HEK293 (cell line): ENCODE measurements around the gene AP2M1.

Experiments
- FEZF1 ChIP-seq: fragments of 450-650 bp; formaldehyde crosslinking; IDR thresholded peaks from 2 replicates; pipeline ENCODE4 v1.5.1; 2016; ENCODE audit warnings: missing biosample characterization, missing genetic modification characterization
- KLF9 ChIP-seq: fragments of 450-650 bp; formaldehyde crosslinking; IDR thresholded peaks from 2 replicates; pipeline ENCODE4 v1.5.1; 2016; ENCODE audit warnings: missing biosample characterization, missing genetic modification characterization, low read depth
- SETDB1 ChIP-seq: IDR thresholded peaks from one replicate; pipeline ENCODE4 v1.6.1; 2017; ENCODE audit warnings: mild to moderate bottlenecking, low read length, moderate library complexity, mixed read lengths; ENCODE audit not compliant: insufficient read length
- ZFP3 ChIP-seq: fragments of 450-650 bp; formaldehyde crosslinking; IDR thresholded peaks from 2 replicates; pipeline ENCODE4 v1.5.1; 2016; ENCODE audit warnings: low read depth, missing biosample characterization, missing genetic modification characterization
- ZNF184 ChIP-seq: fragments of 450-650 bp; IDR thresholded peaks from 2 replicates; pipeline ENCODE4 v1.5.1; 2018; ENCODE audit warnings: missing biosample characterization, mild to moderate bottlenecking, missing genetic modification characterization
- ZNF211 ChIP-seq: fragments of 450-650 bp; formaldehyde crosslinking; IDR thresholded peaks from 2 replicates; pipeline ENCODE4 v1.5.1; 2016; ENCODE audit warnings: low read depth, missing biosample characterization, missing genetic modification characterization
- ZNF248 ChIP-seq: fragments of 450-650 bp; formaldehyde crosslinking; IDR thresholded peaks from 2 replicates; pipeline ENCODE4 v1.5.1; 2017; ENCODE audit warnings: missing biosample characterization, missing genetic modification characterization
- ZNF274 ChIP-seq, 2 experiments: fragments of 200-500 bp in 1 of 2; fragments of 450-650 bp in 1 of 2; sonication (Bioruptor generic) in 1 of 2; formaldehyde crosslinking in 1 of 2; IDR thresholded peaks; 2 replicates each; pipeline versions ENCODE4 v1.5.1 to v1.6.1; 2014 to 2016; ENCODE audit warnings: borderline replicate concordance in 1 of 2, inconsistent platforms in 1 of 2, low read length in 1 of 2, missing biosample characterization in 1 of 2, missing genetic modification characterization in 1 of 2
- ZNF510 ChIP-seq: fragments of 450-650 bp; formaldehyde crosslinking; IDR thresholded peaks from 2 replicates; pipeline ENCODE4 v1.5.1; 2018; ENCODE audit warnings: mild to moderate bottlenecking, missing genetic modification characterization, missing biosample characterization; ENCODE audit not compliant: insufficient replicate concordance
- ZNF514 ChIP-seq: fragments of 450-650 bp; formaldehyde crosslinking; IDR thresholded peaks from 2 replicates; pipeline ENCODE4 v1.5.1; 2016; ENCODE audit warnings: missing biosample characterization, missing genetic modification characterization
- ZNF555 ChIP-seq: fragments of 450-650 bp; formaldehyde crosslinking; conservative IDR thresholded peaks from 2 replicates; pipeline ENCODE4 v1.5.1; 2017; ENCODE audit warnings: missing biosample characterization, mild to moderate bottlenecking, missing genetic modification characterization, inconsistent platforms
- ZNF560 ChIP-seq: fragments of 450-650 bp; formaldehyde crosslinking; IDR thresholded peaks from 2 replicates; pipeline ENCODE4 v1.5.1; 2017; ENCODE audit warnings: missing biosample characterization, missing genetic modification characterization, borderline replicate concordance
- ZNF623 ChIP-seq: fragments of 450-650 bp; formaldehyde crosslinking; IDR thresholded peaks from 2 replicates; pipeline ENCODE4 v1.5.1; 2016; ENCODE audit warnings: missing biosample characterization, missing genetic modification characterization
- ZNF654 ChIP-seq: fragments of 450-650 bp; formaldehyde crosslinking; IDR thresholded peaks from 2 replicates; pipeline ENCODE4 v1.5.1; 2016; ENCODE audit warnings: low read depth, missing biosample characterization, missing genetic modification characterization
- ZNF660 ChIP-seq: fragments of 450-650 bp; IDR thresholded peaks from 2 replicates; pipeline ENCODE4 v1.5.1; 2018; ENCODE audit warnings: missing biosample characterization, mild to moderate bottlenecking, missing genetic modification characterization
- ZNF701 ChIP-seq: fragments of 450-650 bp; formaldehyde crosslinking; IDR thresholded peaks from 2 replicates; pipeline ENCODE4 v1.5.1; 2016; ENCODE audit warnings: missing biosample characterization, missing genetic modification characterization
- TF ChIP-seq, protein P1 (sequence below): fragments of 450-650 bp; formaldehyde crosslinking; IDR thresholded peaks from 2 replicates; pipeline ENCODE4 v1.5.1; 2017; ENCODE audit warnings: missing biosample characterization, missing genetic modification characterization
- TF ChIP-seq, protein P2 (sequence below): fragments of 450-650 bp; formaldehyde crosslinking; IDR thresholded peaks from 2 replicates; pipeline ENCODE4 v1.5.1; 2016; ENCODE audit warnings: missing biosample characterization, missing genetic modification characterization
- TF ChIP-seq, protein P3 (sequence below): fragments of 450-650 bp; formaldehyde crosslinking; IDR thresholded peaks from 2 replicates; pipeline ENCODE4 v1.5.1; 2016; ENCODE audit warnings: missing biosample characterization, missing genetic modification characterization
- TF ChIP-seq, protein P4 (sequence below): fragments of 450-650 bp; formaldehyde crosslinking; IDR thresholded peaks from 2 replicates; pipeline ENCODE4; 2016; ENCODE audit warnings: missing biosample characterization, missing genetic modification characterization
- TF ChIP-seq, protein P5 (sequence below): fragments of 450-650 bp; IDR thresholded peaks from 2 replicates; pipeline ENCODE4 v1.5.1; 2018; ENCODE audit warnings: missing biosample characterization, mild to moderate bottlenecking, missing genetic modification characterization
- TF ChIP-seq, protein P6 (sequence below): fragments of 450-650 bp; formaldehyde crosslinking; IDR thresholded peaks from 2 replicates; pipeline ENCODE4 v1.5.1; 2016; ENCODE audit warnings: missing biosample characterization, missing genetic modification characterization
- TF ChIP-seq, protein P7 (sequence below): fragments of 450-650 bp; formaldehyde crosslinking; IDR thresholded peaks from 2 replicates; pipeline ENCODE4 v1.5.1; 2016; ENCODE audit warnings: missing biosample characterization, missing genetic modification characterization

AP2M1 gene

DNA sequence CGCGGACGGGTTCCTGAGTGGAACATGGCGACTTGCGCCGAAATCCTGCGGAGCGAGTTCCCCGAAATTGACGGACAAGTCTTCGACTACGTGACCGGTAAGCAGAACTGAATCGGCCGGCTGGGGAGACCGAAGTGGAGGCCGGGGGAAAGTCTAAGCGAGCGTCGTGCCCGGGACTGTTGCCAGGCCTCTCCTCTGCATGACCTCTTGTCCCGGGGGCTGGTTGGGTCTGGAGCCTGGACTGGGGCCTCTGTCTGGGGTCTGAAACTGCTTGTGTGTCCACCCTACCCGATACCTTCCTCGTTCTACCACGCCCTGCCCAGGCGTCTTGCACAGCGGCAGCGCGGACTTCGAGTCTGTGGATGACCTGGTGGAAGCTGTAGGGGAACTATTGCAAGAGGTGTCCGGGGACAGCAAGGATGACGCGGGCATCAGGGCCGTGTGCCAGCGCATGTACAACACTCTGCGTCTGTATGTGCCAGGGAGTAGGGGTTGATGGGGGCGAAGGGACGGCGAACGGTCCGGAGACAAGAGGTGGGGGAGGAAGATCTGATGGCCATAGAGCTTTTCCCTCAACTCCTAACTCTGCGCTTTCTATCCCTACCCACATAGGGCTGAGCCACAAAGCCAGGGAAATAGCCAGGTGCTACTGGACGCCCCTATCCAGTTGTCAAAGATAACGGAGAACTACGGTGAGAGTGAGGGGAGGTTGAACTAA is 11.7 kb downstream of the AP2M1 start, which contains the start of gene ABCF3 (continued):
- TF ChIP-seq, protein P1, sequence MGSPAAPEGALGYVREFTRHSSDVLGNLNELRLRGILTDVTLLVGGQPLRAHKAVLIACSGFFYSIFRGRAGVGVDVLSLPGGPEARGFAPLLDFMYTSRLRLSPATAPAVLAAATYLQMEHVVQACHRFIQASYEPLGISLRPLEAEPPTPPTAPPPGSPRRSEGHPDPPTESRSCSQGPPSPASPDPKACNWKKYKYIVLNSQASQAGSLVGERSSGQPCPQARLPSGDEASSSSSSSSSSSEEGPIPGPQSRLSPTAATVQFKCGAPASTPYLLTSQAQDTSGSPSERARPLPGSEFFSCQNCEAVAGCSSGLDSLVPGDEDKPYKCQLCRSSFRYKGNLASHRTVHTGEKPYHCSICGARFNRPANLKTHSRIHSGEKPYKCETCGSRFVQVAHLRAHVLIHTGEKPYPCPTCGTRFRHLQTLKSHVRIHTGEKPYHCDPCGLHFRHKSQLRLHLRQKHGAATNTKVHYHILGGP (tag by site-specific recombination): no peak
- TF ChIP-seq, protein P2, sequence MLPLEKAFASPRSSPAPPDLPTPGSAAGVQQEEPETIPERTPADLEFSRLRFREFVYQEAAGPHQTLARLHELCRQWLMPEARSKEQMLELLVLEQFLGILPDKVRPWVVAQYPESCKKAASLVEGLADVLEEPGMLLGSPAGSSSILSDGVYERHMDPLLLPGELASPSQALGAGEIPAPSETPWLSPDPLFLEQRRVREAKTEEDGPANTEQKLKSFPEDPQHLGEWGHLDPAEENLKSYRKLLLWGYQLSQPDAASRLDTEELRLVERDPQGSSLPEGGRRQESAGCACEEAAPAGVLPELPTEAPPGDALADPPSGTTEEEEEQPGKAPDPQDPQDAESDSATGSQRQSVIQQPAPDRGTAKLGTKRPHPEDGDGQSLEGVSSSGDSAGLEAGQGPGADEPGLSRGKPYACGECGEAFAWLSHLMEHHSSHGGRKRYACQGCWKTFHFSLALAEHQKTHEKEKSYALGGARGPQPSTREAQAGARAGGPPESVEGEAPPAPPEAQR (tag by site-specific recombination): no peak
- TF ChIP-seq ZFP3 (tag by site-specific recombination) (no peak), ZNF660 (tag by site-specific recombination) (0 out of 2 replicates have a peak, but pooled peaks have one; percentile 2), ZNF184 (tag by site-specific recombination) (no peak), ZNF560 (tag by site-specific recombination) (no peak), ZNF248 (tag by site-specific recombination) (no peak), ZNF510 (tag by site-specific recombination) (no peak), SETDB1 (no peak), ZNF274 (IDR thresholded peaks at IDR 0.05; ENCODE audit: low read length) (no peak), ZNF274 (tag by site-specific recombination; IDR thresholded peaks at IDR 0.05; ENCODE audit: borderline replicate concordance) (no peak), ZNF701 (no peak), ZNF623 (tag by site-specific recombination) (no peak), FEZF1 (tag by site-specific recombination) (no peak), ZNF514 (tag by site-specific recombination) (no peak), ZNF555 (tag by site-specific recombination) (no peak), KLF9 (0 out of 2 replicates have a peak, but pooled peaks have one; percentile 10), ZNF211 (no peak), ZNF654 (tag by site-specific recombination) (no peak)
- TF ChIP-seq, protein P3, sequence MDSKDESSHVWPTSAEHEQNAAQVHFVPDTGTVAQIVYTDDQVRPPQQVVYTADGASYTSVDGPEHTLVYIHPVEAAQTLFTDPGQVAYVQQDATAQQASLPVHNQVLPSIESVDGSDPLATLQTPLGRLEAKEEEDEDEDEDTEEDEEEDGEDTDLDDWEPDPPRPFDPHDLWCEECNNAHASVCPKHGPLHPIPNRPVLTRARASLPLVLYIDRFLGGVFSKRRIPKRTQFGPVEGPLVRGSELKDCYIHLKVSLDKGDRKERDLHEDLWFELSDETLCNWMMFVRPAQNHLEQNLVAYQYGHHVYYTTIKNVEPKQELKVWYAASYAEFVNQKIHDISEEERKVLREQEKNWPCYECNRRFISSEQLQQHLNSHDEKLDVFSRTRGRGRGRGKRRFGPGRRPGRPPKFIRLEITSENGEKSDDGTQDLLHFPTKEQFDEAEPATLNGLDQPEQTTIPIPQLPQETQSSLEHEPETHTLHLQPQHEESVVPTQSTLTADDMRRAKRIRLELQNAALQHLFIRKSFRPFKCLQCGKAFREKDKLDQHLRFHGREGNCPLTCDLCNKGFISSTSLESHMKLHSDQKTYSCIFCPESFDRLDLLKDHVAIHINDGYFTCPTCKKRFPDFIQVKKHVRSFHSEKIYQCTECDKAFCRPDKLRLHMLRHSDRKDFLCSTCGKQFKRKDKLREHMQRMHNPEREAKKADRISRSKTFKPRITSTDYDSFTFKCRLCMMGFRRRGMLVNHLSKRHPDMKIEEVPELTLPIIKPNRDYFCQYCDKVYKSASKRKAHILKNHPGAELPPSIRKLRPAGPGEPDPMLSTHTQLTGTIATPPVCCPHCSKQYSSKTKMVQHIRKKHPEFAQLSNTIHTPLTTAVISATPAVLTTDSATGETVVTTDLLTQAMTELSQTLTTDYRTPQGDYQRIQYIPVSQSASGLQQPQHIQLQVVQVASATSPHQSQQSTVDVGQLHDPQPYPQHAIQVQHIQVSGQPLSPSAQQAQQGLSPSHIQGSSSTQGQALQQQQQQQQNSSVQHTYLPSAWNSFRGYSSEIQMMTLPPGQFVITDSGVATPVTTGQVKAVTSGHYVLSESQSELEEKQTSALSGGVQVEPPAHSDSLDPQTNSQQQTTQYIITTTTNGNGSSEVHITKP (tag by site-specific recombination): peak; percentile 71
- TF ChIP-seq, protein P4, sequence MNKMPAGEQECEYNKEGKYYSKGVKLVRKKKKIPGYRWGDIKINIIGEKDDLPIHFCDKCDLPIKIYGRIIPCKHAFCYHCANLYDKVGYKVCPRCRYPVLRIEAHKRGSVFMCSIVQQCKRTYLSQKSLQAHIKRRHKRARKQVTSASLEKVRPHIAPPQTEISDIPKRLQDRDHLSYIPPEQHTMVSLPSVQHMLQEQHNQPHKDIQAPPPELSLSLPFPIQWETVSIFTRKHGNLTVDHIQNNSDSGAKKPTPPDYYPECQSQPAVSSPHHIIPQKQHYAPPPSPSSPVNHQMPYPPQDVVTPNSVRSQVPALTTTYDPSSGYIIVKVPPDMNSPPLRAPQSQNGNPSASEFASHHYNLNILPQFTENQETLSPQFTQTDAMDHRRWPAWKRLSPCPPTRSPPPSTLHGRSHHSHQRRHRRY (tag by site-specific recombination): no peak
- TF ChIP-seq, protein P5, sequence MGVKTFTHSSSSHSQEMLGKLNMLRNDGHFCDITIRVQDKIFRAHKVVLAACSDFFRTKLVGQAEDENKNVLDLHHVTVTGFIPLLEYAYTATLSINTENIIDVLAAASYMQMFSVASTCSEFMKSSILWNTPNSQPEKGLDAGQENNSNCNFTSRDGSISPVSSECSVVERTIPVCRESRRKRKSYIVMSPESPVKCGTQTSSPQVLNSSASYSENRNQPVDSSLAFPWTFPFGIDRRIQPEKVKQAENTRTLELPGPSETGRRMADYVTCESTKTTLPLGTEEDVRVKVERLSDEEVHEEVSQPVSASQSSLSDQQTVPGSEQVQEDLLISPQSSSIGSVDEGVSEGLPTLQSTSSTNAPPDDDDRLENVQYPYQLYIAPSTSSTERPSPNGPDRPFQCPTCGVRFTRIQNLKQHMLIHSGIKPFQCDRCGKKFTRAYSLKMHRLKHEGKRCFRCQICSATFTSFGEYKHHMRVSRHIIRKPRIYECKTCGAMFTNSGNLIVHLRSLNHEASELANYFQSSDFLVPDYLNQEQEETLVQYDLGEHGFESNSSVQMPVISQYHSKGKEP (tag by site-specific recombination): no peak
- TF ChIP-seq, protein P6, sequence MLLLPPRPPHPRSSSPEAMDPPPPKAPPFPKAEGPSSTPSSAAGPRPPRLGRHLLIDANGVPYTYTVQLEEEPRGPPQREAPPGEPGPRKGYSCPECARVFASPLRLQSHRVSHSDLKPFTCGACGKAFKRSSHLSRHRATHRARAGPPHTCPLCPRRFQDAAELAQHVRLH (tag by site-specific recombination): no peak
- TF ChIP-seq, protein P7, sequence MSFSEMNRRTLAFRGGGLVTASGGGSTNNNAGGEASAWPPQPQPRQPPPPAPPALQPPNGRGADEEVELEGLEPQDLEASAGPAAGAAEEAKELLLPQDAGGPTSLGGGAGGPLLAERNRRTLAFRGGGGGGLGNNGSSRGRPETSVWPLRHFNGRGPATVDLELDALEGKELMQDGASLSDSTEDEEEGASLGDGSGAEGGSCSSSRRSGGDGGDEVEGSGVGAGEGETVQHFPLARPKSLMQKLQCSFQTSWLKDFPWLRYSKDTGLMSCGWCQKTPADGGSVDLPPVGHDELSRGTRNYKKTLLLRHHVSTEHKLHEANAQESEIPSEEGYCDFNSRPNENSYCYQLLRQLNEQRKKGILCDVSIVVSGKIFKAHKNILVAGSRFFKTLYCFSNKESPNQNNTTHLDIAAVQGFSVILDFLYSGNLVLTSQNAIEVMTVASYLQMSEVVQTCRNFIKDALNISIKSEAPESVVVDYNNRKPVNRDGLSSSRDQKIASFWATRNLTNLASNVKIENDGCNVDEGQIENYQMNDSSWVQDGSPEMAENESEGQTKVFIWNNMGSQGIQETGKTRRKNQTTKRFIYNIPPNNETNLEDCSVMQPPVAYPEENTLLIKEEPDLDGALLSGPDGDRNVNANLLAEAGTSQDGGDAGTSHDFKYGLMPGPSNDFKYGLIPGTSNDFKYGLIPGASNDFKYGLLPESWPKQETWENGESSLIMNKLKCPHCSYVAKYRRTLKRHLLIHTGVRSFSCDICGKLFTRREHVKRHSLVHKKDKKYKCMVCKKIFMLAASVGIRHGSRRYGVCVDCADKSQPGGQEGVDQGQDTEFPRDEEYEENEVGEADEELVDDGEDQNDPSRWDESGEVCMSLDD: no peak
